HL-60/S4 (cell line): ENCODE measurements around the gene HSD11B2.

Experiments used
- in situ Hi-C: fragments of 300-500 bp; cut with MboI; formaldehyde crosslinking; loops from 2 replicates; pipeline ENCODE4 v1.14.3; 2022; ENCODE audit warnings: low sequenced_read_pairs

Gene HSD11B2

GRCh38 chr16:67430977-67431774 is at the start of gene HSD11B2:
HSD11B2 (plus strand) TSS chr16:67431121; CDS start chr16:67431249, 128 bp downstream.
- in situ Hi-C loops: no loop called here

- in situ Hi-C loops: no loop called here
Observed at GRCh38 chr16:67383284-67383683, 47.6 kb upstream of the HSD11B2 start.

GRCh38 chr16:67384778-67385510 is 46.0 kb upstream of the HSD11B2 start:
- in situ Hi-C loops: no loop called here

GRCh38 chr16:67386861-67387455 is 44.0 kb upstream of the HSD11B2 start:
- in situ Hi-C loops: no loop called here

GRCh38 chr16:67387479-67388079 is 43.3 kb upstream of the HSD11B2 start:
- in situ Hi-C loops: no loop called here

GRCh38 chr16:67388191-67388590 is 42.7 kb upstream of the HSD11B2 start:
- in situ Hi-C loops: no loop called here

- in situ Hi-C loops: no loop called here
Observed at GRCh38 chr16:67388591-67388990, 42.3 kb upstream of the HSD11B2 start.

GRCh38 chr16:67389911-67390815 is 40.8 kb upstream of the HSD11B2 start:
- in situ Hi-C loops: no loop called here

GRCh38 chr16:67390816-67391423 is 40.0 kb upstream of the HSD11B2 start:
- in situ Hi-C loops: no loop called here

- in situ Hi-C loops: no loop called here
Observed at GRCh38 chr16:67391424-67392300, 39.3 kb upstream of the HSD11B2 start.

GRCh38 chr16:67392301-67393059 is 38.4 kb upstream of the HSD11B2 start:
- in situ Hi-C loops: no loop called here

- in situ Hi-C loops: no loop called here
Observed at GRCh38 chr16:67393111-67393787, 37.7 kb upstream of the HSD11B2 start, which contains the start of gene TPPP3. TPPP3 (minus strand) TSS chr16:67393498; CDS start chr16:67391111, 2,387 bp downstream.

GRCh38 chr16:67393788-67394154 is 37.1 kb upstream of the HSD11B2 start:
- in situ Hi-C loops: no loop called here

GRCh38 chr16:67394155-67395104 is 36.5 kb upstream of the HSD11B2 start:
- in situ Hi-C loops: no loop called here

- in situ Hi-C loops: no loop called here
Observed at GRCh38 chr16:67395105-67395457, 35.8 kb upstream of the HSD11B2 start.

GRCh38 chr16:67395458-67396158 is 35.3 kb upstream of the HSD11B2 start:
- in situ Hi-C loops: no loop called here
